Posterior vena cava (tissue), 2 donors: ENCODE measurements around the gene LILRA1. TPM values are rescaled to one million over a fixed set of nuclear protein-coding genes. Genes with fewer than 3 reads are reported as not detected.
A peak's percentile ranks its signal among the peaks of the same experiment; 100 is the strongest.
"Not testable (repeated sequence)": the region's sequence is repeated elsewhere in the genome, so short reads cannot be mapped to it uniquely, and the experiment has no call there.

Experiments used
- DNase-seq: peaks from one replicate; pipeline ENCODE4 v3.0.0-alpha.2; 2020; ENCODE audit warnings: low spot score
- intact Hi-C, 2 donors: fragments of 100-400 bp; cut with DNase I; formaldehyde crosslinking; loops; one replicate each; pipeline versions ENCODE4 v1.14.1 to v1.14.2; 2022 to 2023
- total RNA-seq, 2 donors: library from RNA; stranded (reverse); fragmentation: NEBNext Ultra II Directional; extraction: Animal tissue kit (Norgen Biotek cat#: 25700); gene quantifications; one replicate each; pipeline ENCODE4 v1.2.1, GENCODE V29; 2021
- donor health status: DM: yes; HTN: yes; CAD: no.
- donor health status: DM: yes; HTN: yes; CAD: no.

The LILRA1 gene
- total RNA-seq, 2 donors from 2014 or later, result 1.7 to 1.8 TPM

GRCh38 chr19:54574527-54575056 is 18.8 kb upstream of the LILRA1 start:
- intact Hi-C loops, result no loop called here
- DNase-seq, result no peak

GRCh38 chr19:54575205-54575604 is 18.2 kb upstream of the LILRA1 start:
- intact Hi-C loops, DNase-seq: not testable (repeated sequence)

- intact Hi-C loops, result no loop called here
- no peak for DNase-seq
Observed at GRCh38 chr19:54576411-54576976, 16.9 kb upstream of the LILRA1 start.

GRCh38 chr19:54577334-54577733 is 16.1 kb upstream of the LILRA1 start:
- intact Hi-C loops, result no loop called here
- DNase-seq, result no peak

GRCh38 chr19:54578268-54578667 is 15.2 kb upstream of the LILRA1 start:
- DNase-seq, intact Hi-C loops: not testable (repeated sequence)

- DNase-seq, result no peak
- intact Hi-C loops, result no loop called here
Observed at GRCh38 chr19:54586397-54586796, 7.0 kb upstream of the LILRA1 start.

GRCh38 chr19:54587026-54587425 is 6.4 kb upstream of the LILRA1 start:
- intact Hi-C loops, result no loop called here

GRCh38 chr19:54593931-54594626 is 647 bp downstream of the LILRA1 start:
- intact Hi-C loops, DNase-seq: not testable (repeated sequence)

More at GRCh38 chr19:54587026-54587425, 6.4 kb upstream of the LILRA1 start:
- DNase-seq, result no peak

- intact Hi-C loops, result no loop called here
- no peak for DNase-seq
Observed at GRCh38 chr19:54594737-54595136, 1.3 kb downstream of the LILRA1 start.

GRCh38 chr19:54595680-54596436 is 2.4 kb downstream of the LILRA1 start:
- intact Hi-C loops, result not testable (repeated sequence)
- DNase-seq, result peak; percentile 38

GRCh38 chr19:54600212-54600611 is 6.8 kb downstream of the LILRA1 start:
- intact Hi-C loops, result no loop called here
- DNase-seq, result no peak

GRCh38 chr19:54606230-54606629 is 12.8 kb downstream of the LILRA1 start:
- intact Hi-C loops, result no loop called here
- no peak for DNase-seq

- intact Hi-C loops, result no loop called here
Observed at GRCh38 chr19:54606891-54607784, 13.7 kb downstream of the LILRA1 start.

GRCh38 chr19:54607785-54608150 is 14.3 kb downstream of the LILRA1 start:
- intact Hi-C loops, result no loop called here
- peak; percentile 35 for DNase-seq

More at GRCh38 chr19:54606891-54607784, 13.7 kb downstream of the LILRA1 start:
- peak; percentile 75 for DNase-seq

- DNase-seq, result peak; percentile 52
- intact Hi-C loops, result no loop called here
Observed at GRCh38 chr19:54608205-54608604, 14.8 kb downstream of the LILRA1 start.

GRCh38 chr19:54608792-54609191 is 15.4 kb downstream of the LILRA1 start:
- intact Hi-C loops, result no loop called here
- peak; percentile 64 for DNase-seq

GRCh38 chr19:54609356-54609791 is 15.9 kb downstream of the LILRA1 start:
- peak; percentile 55 for DNase-seq
- intact Hi-C loops, result no loop called here

- intact Hi-C loops, result no loop called here
- DNase-seq, result no peak
Observed at GRCh38 chr19:54612428-54612827, 19.0 kb downstream of the LILRA1 start.

GRCh38 chr19:54614726-54615125 is 21.3 kb downstream of the LILRA1 start:
- DNase-seq, result no peak
- intact Hi-C loops, result no loop called here
